Kidney epithelial cell (primary cell): ENCODE results near the gene BMPR1A. TPM values are rescaled to one million over a fixed set of nuclear protein-coding genes. Genes with fewer than 3 reads are reported as not detected.

ENCODE experiments used
- DNase-seq: peaks from one replicate; pipeline ENCODE4 v3.0.0-alpha.2; 2010; ENCODE audit warnings: low read depth
- H3K27me3 ChIP-seq: 2 replicates; pipeline ENCODE4 v1.6.0; 2011; ENCODE audit warnings: low read length; ENCODE audit not compliant: control insufficient read depth, insufficient read depth
- H3K36me3 ChIP-seq: 2 replicates; pipeline ENCODE4 v1.5.1; 2011; ENCODE audit warnings: low read length; ENCODE audit not compliant: control insufficient read depth, insufficient read depth
- H3K4me3 ChIP-seq: 2 replicates; pipeline ENCODE4 v1.5.1; 2011; ENCODE audit warnings: low read depth, mild to moderate bottlenecking, control low read depth, low read length
- total RNA-seq: library from RNA; depleted of rRNA; stranded (reverse); fragments of >200 nt; gene quantifications from 2 replicates; pipeline ENCODE4 v1.2.3, GENCODE V29; 2015
- TF ChIP-seq, protein P1 (sequence below): IDR thresholded peaks from 2 replicates; pipeline ENCODE4 v1.5.1; 2011; ENCODE audit warnings: mild to moderate bottlenecking, moderate library complexity, low read length, control low read depth, inconsistent platforms; ENCODE audit not compliant: insufficient read depth, poor library complexity, severe bottlenecking

Gene BMPR1A
- total RNA-seq, 1 donor from 2014 or later, result 38.1 TPM

DNA sequence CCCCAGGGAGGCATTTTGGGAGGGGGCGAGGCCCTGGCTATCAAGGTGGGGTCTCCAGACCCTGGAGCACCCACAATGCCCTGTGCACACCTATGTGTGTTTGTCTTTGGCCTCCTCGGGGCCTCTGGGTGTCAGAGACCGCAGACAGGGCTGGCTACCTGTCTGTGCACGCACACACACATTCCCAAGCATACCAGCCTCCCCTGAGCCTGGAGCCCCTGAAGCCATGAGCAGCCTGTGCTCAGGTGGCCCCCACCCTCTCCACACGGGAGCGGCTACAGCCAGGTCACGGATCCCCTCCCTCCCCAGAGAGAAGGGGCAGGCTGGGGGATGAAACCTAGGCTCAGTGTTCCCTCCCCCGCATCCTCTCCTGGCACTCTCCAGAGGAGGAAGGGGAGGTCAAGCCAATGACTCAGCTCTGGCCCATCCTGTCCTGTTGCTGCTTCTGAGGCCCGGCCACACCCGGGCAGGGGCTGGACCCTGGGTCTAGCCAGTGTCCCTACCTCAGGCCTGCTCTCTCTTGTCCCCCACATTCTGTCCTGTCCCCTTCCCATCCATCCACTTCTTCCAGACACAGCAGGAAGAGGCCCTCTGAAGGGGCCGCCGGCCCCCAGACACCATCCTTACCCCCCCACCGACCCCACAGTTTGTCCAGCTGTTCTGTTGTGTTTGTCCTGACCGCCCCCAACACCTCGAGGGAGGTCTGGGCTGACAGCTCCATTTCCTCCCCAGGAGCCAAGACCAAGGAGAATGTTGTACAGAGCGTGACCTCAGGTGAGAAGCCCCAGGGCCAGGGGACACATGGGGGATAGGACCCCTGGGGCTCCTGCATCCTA lies 202.7 kb downstream of the BMPR1A start:
- no peak overlapping the region for H3K4me3 ChIP-seq
- no peaks in the 10 kb centered on the region for H3K27me3 ChIP-seq
- no peaks in the 10 kb centered on the region for H3K36me3 ChIP-seq
- no peak for DNase-seq
- TF ChIP-seq, protein P1, sequence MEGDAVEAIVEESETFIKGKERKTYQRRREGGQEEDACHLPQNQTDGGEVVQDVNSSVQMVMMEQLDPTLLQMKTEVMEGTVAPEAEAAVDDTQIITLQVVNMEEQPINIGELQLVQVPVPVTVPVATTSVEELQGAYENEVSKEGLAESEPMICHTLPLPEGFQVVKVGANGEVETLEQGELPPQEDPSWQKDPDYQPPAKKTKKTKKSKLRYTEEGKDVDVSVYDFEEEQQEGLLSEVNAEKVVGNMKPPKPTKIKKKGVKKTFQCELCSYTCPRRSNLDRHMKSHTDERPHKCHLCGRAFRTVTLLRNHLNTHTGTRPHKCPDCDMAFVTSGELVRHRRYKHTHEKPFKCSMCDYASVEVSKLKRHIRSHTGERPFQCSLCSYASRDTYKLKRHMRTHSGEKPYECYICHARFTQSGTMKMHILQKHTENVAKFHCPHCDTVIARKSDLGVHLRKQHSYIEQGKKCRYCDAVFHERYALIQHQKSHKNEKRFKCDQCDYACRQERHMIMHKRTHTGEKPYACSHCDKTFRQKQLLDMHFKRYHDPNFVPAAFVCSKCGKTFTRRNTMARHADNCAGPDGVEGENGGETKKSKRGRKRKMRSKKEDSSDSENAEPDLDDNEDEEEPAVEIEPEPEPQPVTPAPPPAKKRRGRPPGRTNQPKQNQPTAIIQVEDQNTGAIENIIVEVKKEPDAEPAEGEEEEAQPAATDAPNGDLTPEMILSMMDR, result no peak

DNA sequence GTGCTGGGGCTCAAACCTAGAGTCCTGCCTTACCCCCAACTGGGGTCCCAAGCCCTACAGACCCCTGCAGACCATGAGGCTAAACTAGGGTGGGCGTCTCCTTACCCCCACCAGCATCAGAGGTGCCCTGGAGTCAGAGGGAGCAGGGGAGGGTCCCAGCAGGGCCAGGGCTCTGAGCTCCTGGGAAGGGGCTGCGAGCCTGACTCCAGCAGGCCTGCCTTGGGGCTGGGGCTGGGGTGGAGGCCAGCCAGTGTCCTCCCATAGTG lies 203.3 kb downstream of the BMPR1A start:
- no peaks in the 10 kb centered on the region for H3K27me3 ChIP-seq
- TF ChIP-seq, protein P1, result no peak
- DNase-seq, result no peak
- no peaks in the 10 kb centered on the region for H3K36me3 ChIP-seq
- no peak overlapping the region for H3K4me3 ChIP-seq

DNA sequence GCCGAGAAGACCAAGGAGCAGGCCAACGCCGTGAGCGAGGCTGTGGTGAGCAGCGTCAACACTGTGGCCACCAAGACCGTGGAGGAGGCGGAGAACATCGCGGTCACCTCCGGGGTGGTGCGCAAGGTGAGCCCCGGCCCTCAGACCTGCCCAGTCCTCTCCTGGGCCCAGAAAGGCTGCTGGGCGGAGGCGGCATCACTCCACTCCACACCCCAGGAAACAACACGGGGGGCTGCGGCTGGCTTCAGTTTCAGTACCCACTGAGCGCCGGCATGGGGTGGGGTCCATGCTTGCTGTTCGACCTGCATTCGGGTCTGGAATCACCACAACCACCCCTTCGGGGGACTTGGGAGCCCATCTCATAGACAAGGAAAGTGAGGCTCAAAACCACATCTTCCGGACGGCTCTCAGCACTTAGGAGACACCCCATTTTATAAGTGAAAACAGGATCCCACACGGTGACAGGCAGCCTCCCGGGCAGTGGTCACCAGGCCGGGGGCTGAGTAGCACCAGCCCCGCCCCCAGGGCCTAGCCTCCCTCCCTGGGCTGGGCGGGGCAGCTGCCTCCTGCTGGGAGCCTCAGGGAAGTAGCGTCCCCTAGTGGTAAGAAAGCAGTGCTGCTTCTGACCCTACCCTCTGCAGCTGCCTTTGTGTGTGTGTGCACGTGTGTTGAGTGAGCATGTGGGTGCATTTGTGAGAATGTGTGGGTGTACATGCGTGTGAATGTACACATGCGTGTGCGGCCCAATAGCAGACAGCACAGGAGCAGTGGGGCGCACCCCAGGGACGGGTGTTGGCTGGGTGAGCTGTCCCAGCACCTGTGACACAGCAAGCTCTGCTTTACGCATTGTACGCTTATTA lies 203.8 kb downstream of the BMPR1A start:
- Histone ChIP-seq H3K36me3 (no peaks in the 10 kb centered on the region), H3K27me3 (no peaks in the 10 kb centered on the region), H3K4me3 (no peak overlapping the region)
- TF ChIP-seq, protein P1, result peak; percentile 86
- no peak for DNase-seq

DNA sequence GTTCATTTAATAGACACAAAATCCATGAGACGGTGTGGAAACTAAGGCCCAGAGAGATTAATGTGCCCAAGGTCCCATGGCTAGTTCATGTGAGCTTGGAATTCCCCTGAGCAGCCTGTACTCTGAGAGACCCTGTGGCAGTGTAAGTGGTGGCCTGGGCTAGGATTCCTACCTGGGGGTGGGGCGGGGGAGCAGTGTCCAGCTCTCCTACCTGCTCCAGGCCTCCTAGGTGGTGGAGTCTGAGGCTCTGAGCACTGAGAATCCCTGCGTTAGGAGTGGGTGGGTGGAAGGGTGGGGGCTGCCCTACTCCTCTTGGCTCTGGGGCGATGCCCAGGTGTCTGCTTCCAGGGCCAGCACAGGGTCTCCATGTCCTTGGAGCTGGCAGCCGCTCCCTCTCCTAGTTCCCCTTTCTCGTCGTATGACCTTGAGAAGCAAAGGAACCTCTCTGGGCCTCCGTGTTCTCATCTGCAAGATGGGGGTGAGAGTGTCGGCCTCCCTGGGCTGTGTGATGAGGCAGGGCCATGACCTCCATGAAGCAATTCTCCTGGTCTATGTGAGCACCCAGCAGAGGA lies 204.5 kb downstream of the BMPR1A start:
- H3K36me3 ChIP-seq, result no peaks in the 10 kb centered on the region
- no peak for DNase-seq
- no peaks in the 10 kb centered on the region for H3K27me3 ChIP-seq
- no peak overlapping the region for H3K4me3 ChIP-seq
- TF ChIP-seq, protein P1, result no peak

DNA sequence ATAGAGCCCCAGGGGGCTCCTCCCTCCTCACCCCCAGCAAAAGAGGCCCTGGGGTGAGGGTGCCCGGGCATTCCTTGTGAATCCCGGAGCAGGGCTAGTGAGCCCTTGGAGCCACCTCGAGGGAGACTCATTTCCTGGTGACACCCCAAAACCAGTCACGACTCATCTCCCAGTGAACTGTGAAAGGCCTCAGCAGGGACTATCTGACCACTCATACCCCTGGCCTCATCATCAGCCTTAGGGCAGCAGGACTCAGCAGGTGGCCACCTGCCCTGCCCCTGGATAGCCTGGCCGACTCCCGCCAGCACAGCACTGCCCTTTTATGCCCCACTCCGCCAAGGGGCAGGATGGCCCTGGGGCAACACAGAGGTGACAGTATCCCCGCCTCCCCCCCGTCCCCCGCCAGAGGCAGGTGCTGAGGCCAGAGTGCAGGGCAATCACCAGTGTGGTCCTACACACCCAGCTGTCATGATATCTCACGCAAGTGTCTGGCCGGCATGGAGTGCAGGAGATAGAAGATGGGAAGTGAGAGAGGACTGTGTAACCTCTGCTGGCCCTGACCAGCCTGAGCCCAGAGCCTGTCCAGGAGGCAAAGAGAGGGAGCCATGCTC lies 205.2 kb downstream of the BMPR1A start:
- Histone ChIP-seq H3K4me3 (no peak overlapping the region), H3K27me3 (no peaks in the 10 kb centered on the region), H3K36me3 (no peaks in the 10 kb centered on the region)
- DNase-seq, result no peak
- TF ChIP-seq, protein P1, result no peak
